SK-N-SH (cell line): Measurements from ENCODE around the gene CIDEB. TPM values are rescaled to one million over a fixed set of nuclear protein-coding genes. Genes with fewer than 3 reads are reported as not detected.

Source experiments
- CTCF ChIA-PET: fragments of 300-600, 350-600 bp; formaldehyde crosslinking; extraction: SDS; loops from one replicate; lab custom pipeline; 2021; lab: Yijun Ruan, JAX
- POLR2A ChIA-PET: fragments of 350-600 bp; sonication (Branson Sonifier 250); formaldehyde crosslinking; extraction: SDS; loops from one replicate; lab custom pipeline; 2020; ENCODE audit warnings: antibody characterized with exemption, inconsistent platforms; lab: Yijun Ruan, JAX
- DNase-seq: peaks from one replicate; pipeline ENCODE4 v3.0.0; 2012
- H2AFZ ChIP-seq: fragments of 200-600 bp; sonication (generic); 2 replicates; pipeline ENCODE4 v1.8.1; 2016; ENCODE audit warnings: antibody characterized with exemption, mild to moderate bottlenecking, low read depth
- H3F3A ChIP-seq: fragments of 200-600 bp; sonication (generic); replicated peaks from 2 replicates; pipeline ENCODE3; 2016; ENCODE audit warnings: antibody characterized with exemption, mild to moderate bottlenecking; ENCODE audit not compliant: insufficient read depth
- H3K27ac ChIP-seq, 2 experiments: fragments of 200-500 bp in 1 of 2; fragments of 200-600 bp in 1 of 2; sonication (Bioruptor generic) in 1 of 2; sonication (generic), shearing (Covaris generic) in 1 of 2; 2 replicates each; pipeline versions ENCODE4 v1.5.1 to v1.6.1; 2014 to 2016; ENCODE audit warnings: low read depth in 2 of 2, inconsistent platforms in 1 of 2, low read length in 1 of 2, mild to moderate bottlenecking in 1 of 2, mixed read lengths in 1 of 2
- H3K27me3 ChIP-seq: fragments of 200-600 bp; sonication (generic), shearing (Covaris generic); 2 replicates; pipeline ENCODE4 v1.6.1; 2016; ENCODE audit warnings: mixed run types; ENCODE audit not compliant: insufficient read depth
- H3K36me3 ChIP-seq, 2 experiments: fragments of 200-500 bp in 1 of 2; fragments of 200-600 bp in 1 of 2; sonication (Bioruptor generic) in 1 of 2; sonication (generic) in 1 of 2; replicated peaks in 1 of 2; 2 replicates each; pipeline versions ENCODE3 to v1.5.1; 2014 to 2016; ENCODE audit warnings: low read length in 1 of 2, mild to moderate bottlenecking in 1 of 2; ENCODE audit not compliant: insufficient read depth in 2 of 2, control insufficient read depth in 1 of 2
- H3K4me1 ChIP-seq, 2 experiments: fragments of 200-500 bp in 1 of 2; fragments of 200-600 bp in 1 of 2; sonication (Bioruptor generic) in 1 of 2; sonication (generic), shearing (Covaris generic) in 1 of 2; 2 replicates each; pipeline versions ENCODE4 v1.5.1 to v1.6.1; 2014 to 2016; ENCODE audit warnings: low read depth in 1 of 2, low read length in 1 of 2, mixed run types in 1 of 2; ENCODE audit not compliant: insufficient read depth in 2 of 2, control insufficient read depth in 1 of 2
- H3K4me2 ChIP-seq: fragments of 200-600 bp; sonication (generic), shearing (Covaris generic); 2 replicates; pipeline ENCODE4 v1.6.1; 2017; ENCODE audit warnings: mixed run types
- H3K4me3 ChIP-seq, 2 experiments: fragments of 200-500 bp in 1 of 2; fragments of 200-600 bp in 1 of 2; sonication (Bioruptor generic) in 1 of 2; sonication (generic), shearing (Covaris generic) in 1 of 2; 2 replicates each; pipeline versions ENCODE4 v1.5.1 to v1.8.1; 2014 to 2016; ENCODE audit warnings: low read depth in 2 of 2, inconsistent platforms in 1 of 2, low read length in 1 of 2, mild to moderate bottlenecking in 1 of 2, mixed read lengths in 1 of 2, moderate library complexity in 1 of 2
- H3K79me2 ChIP-seq: fragments of 200-600 bp; sonication (generic); 2 replicates; pipeline ENCODE4 v1.8.1; 2017; ENCODE audit warnings: mild to moderate bottlenecking; ENCODE audit not compliant: insufficient read depth
- H3K9ac ChIP-seq: fragments of 200-600 bp; sonication (generic); 2 replicates; pipeline ENCODE4 v1.6.1; 2017; ENCODE audit warnings: mixed run types
- H3K9me2 ChIP-seq: fragments of 200-600 bp; sonication (generic); 2 replicates; pipeline ENCODE4 v1.6.1; 2017; ENCODE audit warnings: mixed run types
- H3K9me3 ChIP-seq: fragments of 200-600 bp; sonication (generic); 2 replicates; pipeline ENCODE4 v1.6.1; 2017; ENCODE audit warnings: mixed run types, mild to moderate bottlenecking, moderate library complexity
- H4K20me1 ChIP-seq: fragments of 200-600 bp; sonication (generic); 2 replicates; pipeline ENCODE4 v1.6.1; 2017; ENCODE audit warnings: mild to moderate bottlenecking, mixed run types; ENCODE audit not compliant: insufficient read depth
- CHD2 ChIP-seq: fragments of 150-350 bp; IDR thresholded peaks from 2 replicates; pipeline ENCODE4 v1.6.1; 2018; ENCODE audit warnings: low read length; ENCODE audit not compliant: partially characterized antibody
- CTCF ChIP-seq: fragments of 200-600 bp; sonication (generic); IDR thresholded peaks from 2 replicates; pipeline ENCODE4 v1.6.1; 2017; ENCODE audit warnings: antibody characterized with exemption, mild to moderate bottlenecking, moderate library complexity
- ELF1 ChIP-seq: IDR thresholded peaks from 2 replicates; pipeline ENCODE4 v1.4.0; 2012
- EP300 ChIP-seq, 2 experiments: IDR thresholded peaks; 2 replicates each; pipeline versions ENCODE4 v1.4.0 to v1.6.1; 2012; ENCODE audit warnings: borderline replicate concordance in 1 of 2, low read depth in 1 of 2, low read length in 1 of 2
- EZH2phosphoT487 ChIP-seq: fragments of 200-600 bp; sonication (generic); IDR thresholded peaks from 2 replicates; pipeline ENCODE4 v1.6.1; 2017; ENCODE audit warnings: low read depth, mixed run types, mild to moderate bottlenecking, antibody characterized with exemption, moderate library complexity, borderline replicate concordance
- FOXM1 ChIP-seq: IDR thresholded peaks from 2 replicates; pipeline ENCODE4 v1.4.0; 2012; ENCODE audit warnings: low read depth, mild to moderate bottlenecking
- GABPA ChIP-seq: IDR thresholded peaks from 2 replicates; pipeline ENCODE4 v1.4.0; 2012; ENCODE audit warnings: low read depth, mild to moderate bottlenecking
- GATA2 ChIP-seq: sonication (generic); formaldehyde crosslinking; IDR thresholded peaks from 2 replicates; pipeline ENCODE4 v1.5.0; 2020; ENCODE audit warnings: mild to moderate bottlenecking, missing genetic modification reagents
- IRF3 ChIP-seq: fragments of 150-350 bp; IDR thresholded peaks from 2 replicates; pipeline ENCODE4 v1.6.1; 2016; ENCODE audit warnings: mild to moderate bottlenecking, low read depth, low read length
- JUND ChIP-seq: IDR thresholded peaks from 2 replicates; pipeline ENCODE4 v1.4.0; 2012
- MEF2A ChIP-seq: IDR thresholded peaks from 2 replicates; pipeline ENCODE4 v1.4.0; 2012; ENCODE audit warnings: low read depth, borderline replicate concordance
- MXI1 ChIP-seq: IDR thresholded peaks from 2 replicates; pipeline ENCODE4 v1.6.1; 2012; ENCODE audit warnings: mild to moderate bottlenecking, low read depth, low read length, improper control_type of control experiment
- NRF1 ChIP-seq: IDR thresholded peaks from 2 replicates; pipeline ENCODE4 v1.6.1; 2012; ENCODE audit warnings: low read depth, mild to moderate bottlenecking, low read length
- RAD21 ChIP-seq: IDR thresholded peaks from 2 replicates; pipeline ENCODE4 v1.6.1; 2012; ENCODE audit warnings: mild to moderate bottlenecking, low read length
- REST ChIP-seq: IDR thresholded peaks from 2 replicates; pipeline ENCODE4 v1.6.1; 2012; ENCODE audit warnings: mild to moderate bottlenecking, low read depth, low read length, moderate library complexity
- TAF1 ChIP-seq: IDR thresholded peaks from 2 replicates; pipeline ENCODE4 v1.6.1; 2012; ENCODE audit warnings: low read depth, mild to moderate bottlenecking, low read length, moderate library complexity, borderline replicate concordance
- TCF12 ChIP-seq: IDR thresholded peaks from 2 replicates; pipeline ENCODE4 v1.4.0; 2012
- USF1 ChIP-seq: IDR thresholded peaks from 2 replicates; pipeline ENCODE4 v1.4.0; 2012; ENCODE audit warnings: low read depth, borderline replicate concordance
- USF2 ChIP-seq: fragments of 150-350 bp; IDR thresholded peaks from 2 replicates; pipeline ENCODE4 v1.6.1; 2017; ENCODE audit warnings: antibody characterized with exemption, low read length, low read depth, borderline replicate concordance
- ZBTB33 ChIP-seq: IDR thresholded peaks from 2 replicates; pipeline ENCODE4 v1.4.0; 2012; ENCODE audit warnings: low read depth, borderline replicate concordance
- WGBS: methylation state at CpG from one replicate; pipeline ENCODE4 v1.1.6; 2017; ENCODE audit warnings: low lambda C conversion rate; 5-methylcytosine and 5-hydroxymethylcytosine counted together
- polyA plus RNA-seq, 3 experiments: library from polyadenylated mRNA; depleted of rRNA; stranded (reverse); fragments of >200 nt; gene quantifications; 2 replicates each; pipeline ENCODE4 v1.2.3, GENCODE V29; 2012

Gene CIDEB
- polyA plus RNA-seq, 1 of the 3 experiments (the other 2 are of a cell fraction): 0.05 TPM

- peaks cover 4% of the 10 kb centered on the region for H3F3A ChIP-seq
- no peaks in the 10 kb centered on the region for H3K79me2 ChIP-seq
- DNase-seq: no peak
- no peaks in the 10 kb centered on the region for H3K9me3 ChIP-seq
- H3K9me2 ChIP-seq: no peaks in the 10 kb centered on the region
- H3K27ac ChIP-seq: no peak within 1 kb of the TSS
- ChIA-PET POLR2A (no interaction called here), CTCF (interaction anchor here (1.2 to 6.7 kb wide), 7 partner anchors 12 to 126 kb away, joined by 4 to 115 read pairs (median 9); partner anchors contain the start of genes DHRS1, NOP9 and TINF2)
- WGBS: over 99% methylated on average over 37 of the region's 99 CpGs
- H3K27me3 ChIP-seq: no peaks in the 10 kb centered on the region
- H3K4me2 ChIP-seq: no peak within 1 kb of the TSS
- H4K20me1 ChIP-seq: no peaks in the 10 kb centered on the region
- peaks cover 0 to 2% of the 10 kb centered on the region in 2 experiments; a peak in 1 of 4 replicates for H3K4me1 ChIP-seq
- no peak within 1 kb of the TSS for H3K9ac ChIP-seq
- no peak for TF ChIP-seq ELF1
- no peak for TF ChIP-seq NRF1
- TF ChIP-seq TAF1: no peak
- no peak for TF ChIP-seq ZBTB33
- no peak for TF ChIP-seq JUND
- TF ChIP-seq USF1: no peak
- no peak for TF ChIP-seq CHD2
- TF ChIP-seq RAD21: no peak
- no peak for TF ChIP-seq EP300 (IDR thresholded peaks at IDR 0.05; ENCODE audit: borderline replicate concordance in 1 of 2, low read depth in 1 of 2, low read length in 1 of 2)
- no peak for TF ChIP-seq MXI1
- TF ChIP-seq TCF12: no peak
- TF ChIP-seq GATA2 (CRISPR knock-in tag): no peak
- no peak for TF ChIP-seq FOXM1
- TF ChIP-seq MEF2A: no peak
- no peak for TF ChIP-seq CTCF
- TF ChIP-seq REST: no peak
- TF ChIP-seq GABPA: no peak
- TF ChIP-seq IRF3: no peak
- no peak for TF ChIP-seq EZH2phosphoT487
- TF ChIP-seq USF2: no peak
- TF ChIP-seq, all 33 proteins: peak for 0
- Histone ChIP-seq H3K36me3 (peaks cover 6 to 37% of the 10 kb centered on the region in 2 experiments), H3K4me3 (no peak within 1 kb of the TSS), H2AFZ (no peak within 1 kb of the TSS)
Measured at GRCh38 chr14:24310646-24311604, 3.1 kb upstream of the CIDEB start, which contains the start of gene LTB4R. Gene LTB4R, plus strand, starts transcription at chr14:24311502. Its CDS starts 4,150 bp downstream, at chr14:24315652.
